Mononuclear cell (primary cell): ENCODE measurements around the gene ATP2A1. TPM values are rescaled to one million over a fixed set of nuclear protein-coding genes. Genes with fewer than 3 reads are reported as not detected.
"Not testable (repeated sequence)": the region's sequence is repeated elsewhere in the genome, so short reads cannot be mapped to it uniquely, and the experiment has no call there.

Source experiments
- H3K27me3 ChIP-seq: 2 replicates; pipeline ENCODE4 v1.6.0; 2011; ENCODE audit warnings: low read length, control low read depth; ENCODE audit not compliant: insufficient read depth
- H3K4me1 ChIP-seq: 2 replicates; pipeline ENCODE4 v1.5.1; 2011; ENCODE audit warnings: mild to moderate bottlenecking, low read length, control low read depth; ENCODE audit not compliant: insufficient read depth
- H3K4me3 ChIP-seq: 2 replicates; pipeline ENCODE4 v1.5.1; 2011; ENCODE audit warnings: mild to moderate bottlenecking, low read length, moderate library complexity
- H3K9me3 ChIP-seq: 2 replicates; pipeline ENCODE4 v1.5.1; 2011; ENCODE audit warnings: low read depth, mild to moderate bottlenecking, control low read depth, low read length
- total RNA-seq: library from RNA; depleted of rRNA; stranded (reverse); fragments of >200 nt; gene quantifications from one replicate; pipeline ENCODE4 v1.2.3, GENCODE V29; 2012

The ATP2A1 gene
- total RNA-seq, 1 donor, result 0.52 TPM

DNA sequence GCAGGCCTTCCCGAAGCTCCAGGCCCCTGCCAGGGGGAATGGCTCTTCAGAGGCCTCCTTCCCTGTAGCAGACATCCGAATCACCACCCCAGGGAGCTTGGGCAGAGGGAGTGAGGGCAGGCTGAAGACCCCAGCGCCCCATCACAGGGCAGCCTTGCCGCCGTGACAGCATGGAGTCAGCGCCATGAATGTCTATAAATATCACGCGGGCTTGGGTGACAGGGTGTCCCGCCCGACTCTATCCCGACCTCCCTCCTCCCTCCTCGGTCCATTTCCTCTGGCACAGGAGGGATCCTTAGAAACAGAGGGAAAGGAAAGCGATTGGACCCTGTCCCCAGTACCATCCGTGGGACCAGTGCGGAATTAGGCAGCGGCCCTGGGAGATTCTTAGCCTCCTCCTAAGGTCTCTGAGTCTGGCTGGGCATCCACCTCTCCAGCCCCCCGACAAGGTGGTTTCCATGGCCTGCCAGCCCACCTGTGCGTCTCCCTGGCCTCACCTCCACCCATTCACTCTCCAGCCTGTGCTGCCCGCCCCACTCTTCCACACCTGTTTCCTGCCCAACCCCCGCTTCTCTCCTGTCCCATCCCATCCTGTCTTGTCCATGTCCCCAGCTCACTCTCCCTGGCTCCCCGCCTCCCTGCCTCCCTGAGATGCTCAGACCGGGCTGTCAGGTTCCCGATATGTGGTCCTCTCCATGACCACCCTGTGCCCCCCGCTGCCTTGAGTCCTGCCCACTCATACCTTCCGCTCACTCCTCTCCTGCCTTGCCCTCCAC is 5.1 kb downstream of the ATP2A1 start:
- H3K4me1 ChIP-seq, result peaks cover 13% of the 10 kb centered on the region
- H3K4me3 ChIP-seq, result no peak overlapping the region
- H3K27me3 ChIP-seq, result no peaks in the 10 kb centered on the region
- H3K9me3 ChIP-seq, result no peaks in the 10 kb centered on the region

GRCh38 chr16:28884045-28884444 is 5.8 kb downstream of the ATP2A1 start:
- H3K27me3 ChIP-seq, result no peaks in the 10 kb centered on the region
- H3K9me3 ChIP-seq, result no peaks in the 10 kb centered on the region
- no peak overlapping the region for H3K4me3 ChIP-seq
- peaks cover 12% of the 10 kb centered on the region for H3K4me1 ChIP-seq

DNA sequence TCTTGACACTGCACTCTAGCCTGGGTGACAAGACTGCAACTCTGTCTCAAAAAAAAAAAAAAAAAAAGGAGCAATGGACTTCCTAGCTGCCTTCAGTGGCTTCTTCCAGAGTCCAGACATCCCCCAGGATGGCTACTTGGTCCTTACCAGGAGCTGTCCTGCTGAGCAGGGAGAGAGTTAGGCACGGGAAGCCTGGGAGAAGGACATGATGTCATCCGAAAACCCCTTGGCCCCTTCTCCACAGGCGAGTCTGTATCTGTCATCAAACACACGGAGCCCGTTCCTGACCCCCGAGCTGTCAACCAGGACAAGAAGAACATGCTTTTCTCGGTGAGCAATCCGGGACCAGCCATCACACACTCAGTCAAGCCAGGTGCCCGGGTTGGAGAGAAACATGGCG is 8.7 kb downstream of the ATP2A1 start:
- Histone ChIP-seq H3K27me3 (no peaks in the 10 kb centered on the region), H3K4me3 (no peak overlapping the region), H3K9me3 (no peaks in the 10 kb centered on the region), H3K4me1 (no peaks in the 10 kb centered on the region)

GRCh38 chr16:28890355-28890754 is 12.1 kb downstream of the ATP2A1 start:
- not testable (repeated sequence) for H3K4me3 ChIP-seq, H3K27me3 ChIP-seq, H3K9me3 ChIP-seq

GRCh38 chr16:28891964-28892890 is 13.9 kb downstream of the ATP2A1 start:
- H3K27me3 ChIP-seq, result no peaks in the 10 kb centered on the region
- no peak overlapping the region for H3K4me3 ChIP-seq
- no peaks in the 10 kb centered on the region for H3K4me1 ChIP-seq
- H3K9me3 ChIP-seq, result no peaks in the 10 kb centered on the region

More at GRCh38 chr16:28890355-28890754, 12.1 kb downstream of the ATP2A1 start:
- H3K4me1 ChIP-seq, result not testable (repeated sequence)

- no peaks in the 10 kb centered on the region for H3K4me1 ChIP-seq
- H3K27me3 ChIP-seq, result no peaks in the 10 kb centered on the region
- no peak overlapping the region for H3K4me3 ChIP-seq
- no peaks in the 10 kb centered on the region for H3K9me3 ChIP-seq
These were observed 15.0 kb downstream of the ATP2A1 start for GRCh38 chr16:28893291-28893690.

GRCh38 chr16:28895609-28896008 is 17.3 kb downstream of the ATP2A1 start:
- H3K27me3 ChIP-seq, result no peaks in the 10 kb centered on the region
- no peaks in the 10 kb centered on the region for H3K4me1 ChIP-seq
- H3K9me3 ChIP-seq, result no peaks in the 10 kb centered on the region
- no peak overlapping the region for H3K4me3 ChIP-seq

GRCh38 chr16:28897826-28898225 is 19.5 kb downstream of the ATP2A1 start:
- no peaks in the 10 kb centered on the region for H3K9me3 ChIP-seq
- no peak overlapping the region for H3K4me3 ChIP-seq
- no peaks in the 10 kb centered on the region for H3K4me1 ChIP-seq
- no peaks in the 10 kb centered on the region for H3K27me3 ChIP-seq

- no peaks in the 10 kb centered on the region for H3K9me3 ChIP-seq
These were observed 20.0 kb downstream of the ATP2A1 start for GRCh38 chr16:28898266-28898665.

GRCh38 chr16:28898942-28899341 is 20.7 kb downstream of the ATP2A1 start:
- Histone ChIP-seq H3K27me3 (no peaks in the 10 kb centered on the region), H3K4me3 (no peak overlapping the region), H3K4me1 (no peaks in the 10 kb centered on the region), H3K9me3 (no peaks in the 10 kb centered on the region)

More at GRCh38 chr16:28898266-28898665, 20.0 kb downstream of the ATP2A1 start:
- no peaks in the 10 kb centered on the region for H3K4me1 ChIP-seq
- no peak overlapping the region for H3K4me3 ChIP-seq
- no peaks in the 10 kb centered on the region for H3K27me3 ChIP-seq

GRCh38 chr16:28899882-28900590 is 21.7 kb downstream of the ATP2A1 start:
- Histone ChIP-seq H3K9me3 (no peaks in the 10 kb centered on the region), H3K4me1 (no peaks in the 10 kb centered on the region), H3K27me3 (no peaks in the 10 kb centered on the region), H3K4me3 (no peak overlapping the region)

- H3K4me1 ChIP-seq, result no peaks in the 10 kb centered on the region
- H3K27me3 ChIP-seq, result no peaks in the 10 kb centered on the region
- H3K9me3 ChIP-seq, result no peaks in the 10 kb centered on the region
- H3K4me3 ChIP-seq, result no peak overlapping the region
These were observed 22.3 kb downstream of the ATP2A1 start for GRCh38 chr16:28900601-28901000.

DNA sequence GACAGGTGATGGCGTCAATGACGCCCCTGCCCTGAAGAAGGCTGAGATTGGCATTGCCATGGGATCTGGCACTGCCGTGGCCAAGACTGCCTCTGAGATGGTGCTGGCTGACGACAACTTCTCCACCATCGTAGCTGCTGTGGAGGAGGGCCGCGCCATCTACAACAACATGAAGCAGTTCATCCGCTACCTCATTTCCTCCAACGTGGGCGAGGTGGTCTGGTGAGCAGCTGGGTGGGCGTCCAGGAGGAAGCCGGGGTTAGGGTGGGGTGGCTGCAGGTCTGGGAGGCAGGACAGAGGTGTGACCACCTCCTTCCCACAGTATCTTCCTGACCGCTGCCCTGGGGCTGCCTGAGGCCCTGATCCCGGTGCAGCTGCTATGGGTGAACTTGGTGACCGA is 23.6 kb downstream of the ATP2A1 start:
- Histone ChIP-seq H3K4me1 (no peaks in the 10 kb centered on the region), H3K4me3 (no peak overlapping the region), H3K27me3 (no peaks in the 10 kb centered on the region), H3K9me3 (no peaks in the 10 kb centered on the region)

- Histone ChIP-seq H3K4me1 (no peaks in the 10 kb centered on the region), H3K4me3 (no peak overlapping the region), H3K27me3 (no peaks in the 10 kb centered on the region), H3K9me3 (no peaks in the 10 kb centered on the region)
These were observed 24.6 kb downstream of the ATP2A1 start for GRCh38 chr16:28902909-28903308.
